Measurements from ENCODE around the gene DCAF4L1.

- TF ChIP-seq EP300 (IDR thresholded peaks at IDR 0.05; ENCODE audit: borderline replicate concordance): no peak
- no peak for TF ChIP-seq MAX (IDR thresholded peaks at IDR 0.05)
- no peak for TF ChIP-seq YY1 (IDR thresholded peaks at IDR 0.05; ENCODE audit: low read depth)
- TF ChIP-seq RAD21 (IDR thresholded peaks at IDR 0.05; ENCODE audit: low read depth): no peak
- TF ChIP-seq NFIC (IDR thresholded peaks at IDR 0.05): no peak
- TF ChIP-seq TAF1 (IDR thresholded peaks at IDR 0.05; ENCODE audit: low read depth): no peak
- no peak for TF ChIP-seq CEBPB (IDR thresholded peaks at IDR 0.05)
- no peak for TF ChIP-seq FOXM1 (IDR thresholded peaks at IDR 0.05; ENCODE audit: borderline replicate concordance, low read depth)
These were observed 14.2 kb upstream of the DCAF4L1 start for GRCh38 chr4:41967392-41967791.
